Nephron (organoid): ENCODE data around the gene HERC4.
A peak's percentile ranks its signal among the peaks of the same experiment; 100 is the strongest.

ENCODE experiments used
- H3K27ac Mint-ChIP-seq, 3 experiments: 2 replicates each; pipeline ENCODE4 v1.8.0; 2020; ENCODE audit warnings: mixed read lengths in 3 of 3, mild to moderate bottlenecking in 2 of 3, moderate library complexity in 1 of 3
- H3K27me3 Mint-ChIP-seq: 2 replicates; pipeline ENCODE4 v1.8.0; 2021; ENCODE audit warnings: low read depth, mild to moderate bottlenecking, moderate library complexity, mixed read lengths
- H3K36me3 Mint-ChIP-seq: 2 replicates; pipeline ENCODE4 v1.8.0; 2020; ENCODE audit warnings: low read depth, mixed read lengths
- H3K4me1 Mint-ChIP-seq: 2 replicates; pipeline ENCODE4 v1.8.0; 2020; ENCODE audit warnings: mixed read lengths
- H3K4me3 Mint-ChIP-seq, 3 experiments: 2 replicates each; pipeline ENCODE4 v1.8.0; 2020; ENCODE audit warnings: mild to moderate bottlenecking in 3 of 3, mixed read lengths in 3 of 3, moderate library complexity in 2 of 3
- H3K9me3 Mint-ChIP-seq: 2 replicates; pipeline ENCODE4 v1.8.0; 2020; ENCODE audit warnings: mixed read lengths
- CTCF ChIP-seq, 3 experiments: fragments of 200-600 bp; sonication (generic); IDR thresholded peaks; one replicate each; pipeline ENCODE4 v1.5.0; 2021; ENCODE audit warnings: antibody characterized with exemption in 3 of 3; ENCODE audit not compliant: unreplicated experiment in 3 of 3

The HERC4 gene

GRCh38 chr10:68075550-68076004 is 494 bp upstream of the HERC4 start:
- peaks cover 3% of the 10 kb centered on the region for H3K27me3 Mint-ChIP-seq
- peak overlapping the region; percentile 71 to 97 (median 97) for H3K4me3 Mint-ChIP-seq
- peaks cover 6% of the 10 kb centered on the region for H3K36me3 Mint-ChIP-seq
- no peak for TF ChIP-seq CTCF (IDR thresholded peaks at IDR 0.05; ENCODE audit: unreplicated experiment in 3 of 3)
- H3K27ac Mint-ChIP-seq, result peak overlapping the region; percentile 89 to 97 (median 92)
- H3K4me1 Mint-ChIP-seq, result peaks cover 34% of the 10 kb centered on the region
- H3K9me3 Mint-ChIP-seq, result no peaks in the 10 kb centered on the region

GRCh38 chr10:68074031-68074774 is 880 bp downstream of the HERC4 start:
- H3K9me3 Mint-ChIP-seq, result no peaks in the 10 kb centered on the region
- TF ChIP-seq CTCF (IDR thresholded peaks at IDR 0.05; ENCODE audit: unreplicated experiment in 3 of 3), result no peak
- H3K27me3 Mint-ChIP-seq, result peaks cover 3% of the 10 kb centered on the region
- H3K36me3 Mint-ChIP-seq, result peaks cover 8% of the 10 kb centered on the region
- peak overlapping the region; percentile 97 for H3K4me3 Mint-ChIP-seq
- peaks cover 34% of the 10 kb centered on the region for H3K4me1 Mint-ChIP-seq
- H3K27ac Mint-ChIP-seq, result peak overlapping the region; percentile 92 to 97 (median 96)

- Mint-ChIP-seq H3K27me3 (peaks cover 3% of the 10 kb centered on the region), H3K4me1 (peaks cover 34% of the 10 kb centered on the region), H3K4me3 (peak overlapping the region; percentile 97), H3K36me3 (peaks cover 9% of the 10 kb centered on the region), H3K9me3 (no peaks in the 10 kb centered on the region), H3K27ac (peak overlapping the region; percentile 92 to 97 (median 96))
- no peak for TF ChIP-seq CTCF (IDR thresholded peaks at IDR 0.05; ENCODE audit: unreplicated experiment in 3 of 3)
Measured at GRCh38 chr10:68073631-68074030, 1.5 kb downstream of the HERC4 start.

GRCh38 chr10:68067508-68067907 is 7.6 kb downstream of the HERC4 start:
- no peak for TF ChIP-seq CTCF (IDR thresholded peaks at IDR 0.05; ENCODE audit: unreplicated experiment in 3 of 3)
- Mint-ChIP-seq H3K36me3 (peaks cover 22% of the 10 kb centered on the region), H3K9me3 (no peaks in the 10 kb centered on the region), H3K4me1 (peaks cover 18% of the 10 kb centered on the region), H3K27ac (no peak overlapping the region), H3K27me3 (no peaks in the 10 kb centered on the region), H3K4me3 (no peak overlapping the region)

GRCh38 chr10:68067029-68067428 is 8.1 kb downstream of the HERC4 start:
- no peak overlapping the region for H3K4me3 Mint-ChIP-seq
- H3K36me3 Mint-ChIP-seq, result peaks cover 22% of the 10 kb centered on the region
- H3K27me3 Mint-ChIP-seq, result no peaks in the 10 kb centered on the region
- H3K4me1 Mint-ChIP-seq, result peaks cover 13% of the 10 kb centered on the region
- H3K9me3 Mint-ChIP-seq, result no peaks in the 10 kb centered on the region
- no peak overlapping the region for H3K27ac Mint-ChIP-seq
- no peak for TF ChIP-seq CTCF (IDR thresholded peaks at IDR 0.05; ENCODE audit: unreplicated experiment in 3 of 3)

- peaks cover 9% of the 10 kb centered on the region for H3K36me3 Mint-ChIP-seq
- H3K27me3 Mint-ChIP-seq, result no peaks in the 10 kb centered on the region
- no peaks in the 10 kb centered on the region for H3K4me1 Mint-ChIP-seq
- H3K27ac Mint-ChIP-seq, result no peak overlapping the region
- H3K4me3 Mint-ChIP-seq, result no peak overlapping the region
- no peaks in the 10 kb centered on the region for H3K9me3 Mint-ChIP-seq
- no peak for TF ChIP-seq CTCF (IDR thresholded peaks at IDR 0.05; ENCODE audit: unreplicated experiment in 3 of 3)
Measured at GRCh38 chr10:68053553-68053952, 21.5 kb downstream of the HERC4 start.
